HG03066 (cell line): ENCODE measurements around the gene ARVCF.

ENCODE experiments used
- ATAC-seq: cut with Tn5 transposase; IDR thresholded peaks from one replicate; pipeline ENCODE4 v1.9.1; 2021; ENCODE audit warnings: low read depth; ENCODE audit not compliant: unreplicated experiment

The ARVCF gene

DNA sequence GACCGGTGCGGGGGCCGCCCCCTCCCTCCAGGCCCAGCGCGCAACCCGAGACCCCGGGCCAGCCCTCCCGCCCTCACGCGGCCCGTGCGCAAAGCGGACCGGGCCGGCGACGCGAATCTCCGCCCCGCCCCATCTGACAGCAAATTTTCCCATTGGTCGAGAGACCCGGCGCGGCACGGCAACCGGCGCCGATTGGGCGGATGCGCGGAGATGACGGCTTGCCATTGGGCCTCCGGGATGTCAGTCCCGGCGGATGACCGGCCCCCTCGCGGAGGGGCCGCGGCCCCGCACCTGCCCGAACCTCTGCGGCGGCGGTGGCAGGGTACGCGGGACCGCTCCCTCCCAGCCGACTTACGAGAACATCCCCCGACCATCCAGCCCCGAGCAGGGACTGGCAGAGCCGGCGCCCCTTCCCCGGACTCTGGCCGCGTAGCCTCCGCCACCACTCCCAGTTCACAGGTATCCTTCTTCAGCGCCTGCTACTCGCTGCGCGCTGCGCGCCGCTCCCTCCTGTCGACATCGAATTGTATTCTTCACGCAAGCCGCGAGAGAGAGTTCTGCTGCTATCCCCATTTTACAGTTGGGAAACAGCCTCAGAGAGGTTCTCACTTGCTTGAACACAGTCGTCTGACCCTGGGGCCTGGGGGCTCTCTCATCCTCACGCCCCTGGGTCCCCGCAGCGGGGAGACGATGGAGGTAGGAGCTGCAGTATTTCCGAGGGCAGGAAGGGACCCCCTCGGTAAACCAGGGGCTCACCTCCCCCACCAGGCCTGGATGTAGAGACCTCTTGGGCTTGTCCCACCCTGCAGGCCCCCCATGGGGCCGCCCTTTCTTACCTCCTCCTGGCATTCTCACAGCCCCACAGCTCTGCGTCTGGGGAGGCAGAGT lies at the start of gene ARVCF:
Gene ARVCF (minus strand): TSS at position 90 of the 888 bp plus-strand sequence. CDS start 26,029 bp downstream, outside the sequence.
- ATAC-seq: peak; percentile 59

DNA sequence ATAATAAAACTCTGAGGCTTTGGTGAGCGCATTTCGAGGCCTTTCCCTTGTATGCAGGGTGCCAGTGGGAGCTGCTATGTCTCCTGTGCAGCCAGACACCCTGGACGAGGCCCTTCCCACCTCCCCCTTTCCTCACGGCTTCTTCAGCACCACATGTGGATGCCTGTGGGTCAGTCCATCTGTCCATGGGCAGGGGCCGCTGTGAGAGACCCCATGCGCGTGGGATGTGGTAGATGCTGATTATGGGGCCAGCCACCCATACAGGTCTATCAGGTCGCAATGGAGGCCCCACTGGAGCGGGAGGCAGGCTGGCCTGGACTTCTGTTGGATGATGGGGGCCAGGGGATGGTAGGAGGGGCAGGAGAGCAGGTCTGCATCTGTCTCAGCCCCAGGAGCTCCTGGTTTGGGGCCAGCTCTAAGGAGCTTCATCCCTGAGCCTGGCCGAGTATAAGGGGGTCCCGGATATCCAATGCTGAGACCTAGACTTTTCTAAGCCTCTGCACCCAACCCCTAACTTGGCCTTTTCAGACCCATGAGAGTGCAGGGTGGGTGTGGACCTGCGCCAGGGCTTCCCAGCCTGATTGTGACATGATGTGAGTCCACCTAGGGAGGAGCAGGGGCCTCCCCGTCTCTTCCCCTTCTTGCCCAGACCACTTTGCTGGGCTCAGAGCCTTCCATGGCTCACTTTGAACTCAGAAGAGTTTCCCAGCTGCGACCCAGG lies 49.4 kb upstream of the ARVCF start:
- ATAC-seq: no peak

- ATAC-seq: no peak
These were observed 48.1 kb upstream of the ARVCF start for GRCh38 chr22:20064545-20065262.

GRCh38 chr22:20064140-20064480 lies 47.5 kb upstream of the ARVCF start:
- no peak for ATAC-seq

GRCh38 chr22:20063271-20064139 lies 46.9 kb upstream of the ARVCF start:
- ATAC-seq: no peak

DNA sequence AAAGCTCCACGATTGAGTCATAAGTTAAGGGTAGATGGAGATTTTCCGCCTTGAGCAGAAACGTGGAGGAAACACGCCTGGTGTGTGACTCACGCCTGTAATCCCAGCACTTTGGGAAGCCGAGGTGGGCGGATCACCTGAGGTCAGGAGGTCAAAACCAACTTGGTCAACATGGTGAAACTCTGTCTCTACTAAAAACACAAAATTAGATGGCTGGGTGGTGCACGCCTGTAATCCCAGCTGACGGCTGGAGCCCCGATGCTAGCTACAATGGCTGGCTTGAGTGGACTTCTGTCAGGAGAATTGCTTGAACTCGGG lies 46.1 kb upstream of the ARVCF start:
- no peak for ATAC-seq

- ATAC-seq: no peak
These were observed 45.6 kb upstream of the ARVCF start for GRCh38 chr22:20062043-20062765.

DNA sequence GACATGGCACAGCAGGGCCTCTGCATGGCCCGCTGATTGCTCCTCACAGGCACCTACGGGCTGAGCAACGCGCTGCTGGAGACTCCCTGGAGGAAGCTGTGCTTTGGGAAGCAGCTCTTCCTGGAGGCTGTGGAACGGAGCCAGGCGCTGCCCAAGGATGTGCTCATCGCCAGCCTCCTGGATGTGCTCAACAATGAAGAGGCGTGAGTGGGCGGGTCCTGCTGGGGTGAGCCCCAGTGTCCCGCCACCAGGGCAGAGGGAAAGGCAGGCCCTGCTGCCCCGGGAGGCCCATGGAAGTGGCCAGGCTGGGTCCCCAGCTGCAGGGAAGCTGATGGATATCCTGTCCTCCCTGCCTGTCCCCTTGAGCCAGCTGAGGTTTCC lies 44.8 kb upstream of the ARVCF start:
- ATAC-seq: no peak

- ATAC-seq: no peak
These were observed 44.3 kb upstream of the ARVCF start for GRCh38 chr22:20060700-20061480.

DNA sequence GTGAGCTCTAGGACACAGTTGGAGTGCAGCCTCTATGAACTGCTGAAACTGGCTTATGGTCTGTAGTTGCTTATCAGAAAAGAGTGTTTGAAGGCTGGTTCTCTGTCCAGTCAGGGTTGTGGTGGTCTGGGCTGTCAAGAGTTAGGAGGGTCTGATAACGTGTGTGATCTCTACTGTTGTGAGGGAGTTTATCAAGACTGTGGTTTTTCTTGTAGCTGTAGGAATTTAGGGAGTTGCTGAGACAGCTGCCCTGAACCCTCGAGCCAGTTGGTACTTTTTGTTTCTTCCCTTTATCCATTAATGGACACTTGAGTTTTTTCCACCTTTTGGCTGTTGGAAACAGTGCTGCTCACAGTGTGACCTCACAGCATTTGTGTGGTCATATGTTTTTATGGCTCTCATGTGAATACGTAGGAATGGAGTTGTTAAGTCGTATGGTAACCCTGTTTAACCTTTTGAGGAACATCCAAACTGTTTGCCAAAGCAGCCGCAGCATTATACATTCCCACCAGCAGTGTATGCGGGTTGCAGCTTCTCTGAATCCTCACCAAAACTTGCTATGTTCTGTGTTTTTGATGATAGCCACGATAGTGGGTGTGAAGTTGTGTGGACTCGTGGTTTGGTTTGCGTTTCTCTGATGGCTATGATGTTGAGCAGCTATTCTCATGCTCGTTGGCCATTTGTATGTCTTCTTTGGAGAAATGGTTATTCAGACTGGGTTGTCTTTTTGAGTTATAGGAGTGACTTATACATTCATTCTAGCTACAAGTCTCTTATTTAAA lies 42.6 kb upstream of the ARVCF start:
- no peak for ATAC-seq

DNA sequence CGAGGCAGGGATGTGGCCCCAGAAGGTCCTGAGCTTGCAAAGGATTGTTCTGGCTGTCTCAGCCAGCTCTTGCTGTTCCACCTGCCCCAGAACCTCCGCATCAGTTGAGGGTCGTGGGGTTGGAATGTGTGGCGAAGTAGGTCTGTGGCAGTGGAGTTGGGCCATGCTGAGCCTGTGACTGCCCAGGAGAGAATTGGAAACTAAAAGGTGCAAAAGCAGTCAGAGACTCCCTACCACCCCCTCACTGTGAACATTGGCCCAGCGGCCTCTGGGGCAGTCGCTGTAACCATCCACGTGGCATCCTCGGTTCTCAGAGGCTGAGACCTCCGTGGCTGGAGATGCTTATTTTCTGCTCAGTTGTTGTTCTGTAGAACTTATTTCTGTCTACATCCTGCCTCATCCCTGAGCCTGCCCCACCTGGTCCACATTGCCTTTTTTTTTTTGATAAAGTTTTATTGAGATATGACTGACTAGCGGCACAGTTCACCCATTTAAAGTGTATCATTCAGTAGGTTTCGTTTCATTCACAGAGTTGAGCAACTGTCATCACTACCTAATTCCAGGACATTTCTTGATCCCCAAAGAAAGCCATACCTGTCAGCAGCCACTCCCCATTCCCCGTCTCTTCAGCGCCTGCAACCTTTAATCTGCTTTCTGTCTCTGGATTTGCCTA lies 41.1 kb upstream of the ARVCF start:
- no peak for ATAC-seq

- ATAC-seq: no peak
These were observed 40.2 kb upstream of the ARVCF start for GRCh38 chr22:20056696-20057386.

GRCh38 chr22:20056161-20056560 lies 39.5 kb upstream of the ARVCF start:
- no peak for ATAC-seq

DNA sequence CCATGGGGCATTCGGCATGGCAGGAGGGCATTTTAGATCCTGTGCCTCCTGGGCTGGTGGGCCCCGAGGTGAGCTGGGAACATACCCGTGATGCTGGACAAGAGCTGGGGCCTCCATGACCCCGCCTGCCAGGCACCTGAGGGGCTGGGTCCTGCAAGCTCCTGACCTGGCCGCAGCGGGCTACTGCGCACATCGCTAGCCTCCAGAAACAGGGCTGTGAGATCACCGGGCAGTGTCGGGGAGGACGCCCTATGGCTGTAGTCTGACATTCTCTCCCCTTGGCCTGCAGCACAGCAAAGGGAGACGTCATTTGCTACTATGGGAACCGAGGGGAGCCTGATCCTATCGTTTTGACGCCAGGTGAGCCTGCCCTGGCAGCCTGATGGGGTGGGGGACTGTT lies 39.0 kb upstream of the ARVCF start:
- ATAC-seq: no peak

- ATAC-seq: no peak
These were observed 38.5 kb upstream of the ARVCF start for GRCh38 chr22:20055144-20055543.

GRCh38 chr22:20054485-20054884 lies 37.9 kb upstream of the ARVCF start:
- no peak for ATAC-seq

DNA sequence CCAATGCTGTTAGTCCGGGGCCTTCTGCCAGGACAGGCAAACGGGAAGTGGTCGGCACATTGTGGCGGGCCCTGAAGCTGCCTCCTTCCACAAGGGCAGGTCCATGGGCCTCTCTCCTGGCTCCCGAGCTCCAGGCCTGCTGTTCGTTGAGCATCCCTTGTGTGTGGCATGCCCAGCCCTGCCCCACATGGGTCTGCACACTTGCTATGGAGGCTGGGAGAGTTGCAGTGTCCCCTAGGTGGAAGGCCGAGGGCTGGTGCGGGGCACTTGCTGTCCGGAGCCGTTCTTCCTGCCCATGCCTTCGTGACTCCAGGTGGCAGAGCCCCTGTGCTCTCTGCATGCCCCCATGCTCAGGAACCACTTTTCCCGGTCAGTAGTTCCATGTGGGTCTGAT lies 37.4 kb upstream of the ARVCF start:
- no peak for ATAC-seq
